HG03439 (cell line): ENCODE results near the gene MOCS3.

Source experiments
- ATAC-seq: cut with Tn5 transposase; IDR thresholded peaks from one replicate; pipeline ENCODE4 v1.9.1; 2021; ENCODE audit warnings: mild to moderate bottlenecking, moderate library complexity; ENCODE audit not compliant: unreplicated experiment

MOCS3 gene

GRCh38 chr20:51010932-51011331, 52.3 kb downstream of the MOCS3 start:
- no peak for ATAC-seq

- ATAC-seq = no peak
These were observed 52.9 kb downstream of the MOCS3 start for GRCh38 chr20:51011479-51011878.

- ATAC-seq = no peak
These were observed 53.7 kb downstream of the MOCS3 start for GRCh38 chr20:51012357-51012756.
